Activated naive CD8-positive, alpha-beta T cell treated with anti-CD3 and anti-CD28 coated beads, Interleukin-2, amount 50 U/mL, for 24 hours (primary cell): ENCODE results near the gene URM1.
A peak's percentile ranks its signal among the peaks of the same experiment; 100 is the strongest.
"Not testable (repeated sequence)": the region's sequence is repeated elsewhere in the genome, so short reads cannot be mapped to it uniquely, and the experiment has no call there.

Experiments used
- ATAC-seq: fragments of 150-1000 bp; cut with Tn5 transposase; one replicate; pipeline ENCODE4 v1.10.0; 2021
- DNase-seq: peaks from one replicate; pipeline ENCODE4 v3.0.0; 2021
- H3K27ac Mint-ChIP-seq: one replicate; pipeline ENCODE4 v1.8.0; 2021; ENCODE audit warnings: mild to moderate bottlenecking, mixed read lengths
- H3K27me3 Mint-ChIP-seq: one replicate; pipeline ENCODE4 v1.8.0; 2021; ENCODE audit warnings: mixed read lengths
- H3K36me3 Mint-ChIP-seq: one replicate; pipeline ENCODE4 v1.8.0; 2021; ENCODE audit warnings: low read depth, mixed read lengths
- H3K4me1 Mint-ChIP-seq: one replicate; pipeline ENCODE4 v1.8.0; 2021; ENCODE audit warnings: mixed read lengths
- H3K4me3 Mint-ChIP-seq: one replicate; pipeline ENCODE4 v1.8.0; 2021; ENCODE audit warnings: mild to moderate bottlenecking, moderate library complexity, mixed read lengths
- H3K9me3 Mint-ChIP-seq: one replicate; pipeline ENCODE4 v1.8.0; 2021; ENCODE audit warnings: mixed read lengths

URM1 gene

DNA sequence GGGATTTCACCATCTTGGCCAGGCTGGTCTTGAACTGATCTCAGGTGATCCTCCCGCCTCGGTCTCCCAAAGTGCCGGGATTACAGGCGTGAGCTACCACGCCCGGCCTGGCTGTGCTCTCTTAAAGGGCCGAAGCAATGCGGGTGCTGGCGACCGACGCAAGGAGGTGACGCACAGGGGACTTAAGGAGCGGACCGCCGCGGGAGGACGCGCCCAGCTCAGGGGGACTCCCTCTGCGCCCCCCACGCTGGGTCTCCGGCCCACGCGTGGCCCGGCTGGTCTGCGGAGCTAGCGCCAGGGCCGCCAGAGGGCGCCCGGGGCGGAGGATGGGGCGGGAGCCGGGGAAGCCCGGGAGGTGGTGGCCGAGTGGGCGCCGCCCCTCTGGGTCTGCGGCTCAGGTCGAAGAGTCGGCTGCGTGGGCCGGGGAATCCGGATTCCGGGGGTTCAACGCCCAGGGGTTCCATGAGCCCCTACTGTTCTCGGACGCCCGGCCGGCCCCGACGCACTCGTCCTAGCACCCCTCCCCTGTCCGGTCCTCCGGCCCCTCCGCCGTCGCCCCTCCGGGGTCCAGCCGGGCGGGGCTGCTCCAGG lies 49.0 kb downstream of the URM1 start:
- no peak overlapping the region for H3K27ac Mint-ChIP-seq

DNA sequence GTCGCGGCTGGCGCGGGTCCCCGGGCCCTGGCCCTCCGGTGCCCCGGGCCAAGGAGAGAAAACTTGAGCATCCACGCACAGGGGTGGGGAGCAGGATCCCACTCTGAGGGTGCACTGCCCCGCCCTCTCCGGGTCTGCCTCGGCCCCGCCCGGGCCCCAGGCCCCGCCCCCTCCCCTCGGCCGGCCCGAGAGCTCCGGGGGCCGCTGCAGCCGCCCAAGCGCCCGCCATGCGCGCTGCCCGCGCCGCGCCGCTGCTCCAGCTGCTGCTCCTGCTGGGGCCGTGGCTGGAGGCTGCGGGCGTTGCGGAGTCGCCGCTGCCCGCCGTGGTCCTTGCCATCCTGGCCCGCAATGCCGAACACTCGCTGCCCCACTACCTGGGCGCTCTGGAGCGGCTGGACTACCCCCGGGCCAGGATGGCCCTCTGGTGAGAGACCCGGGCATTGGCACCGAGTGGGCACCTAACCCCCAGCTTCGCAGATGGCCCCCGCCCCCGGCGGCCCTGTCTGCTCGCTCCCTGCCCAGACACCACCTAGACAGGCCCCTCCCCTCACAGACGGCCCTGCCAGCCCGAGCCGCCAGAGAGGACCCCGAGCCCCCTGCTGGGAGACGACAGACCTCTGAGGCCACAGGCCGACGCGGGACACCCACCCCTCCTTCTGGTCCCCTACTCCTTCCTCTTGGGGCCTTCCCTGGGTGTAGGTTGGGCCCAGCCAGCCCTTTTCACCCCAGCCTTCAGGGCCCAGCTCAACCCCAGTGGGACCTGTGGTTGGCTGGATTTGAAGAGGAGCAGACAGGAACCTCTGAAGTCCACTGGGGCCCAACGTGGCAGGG lies 49.7 kb downstream of the URM1 start, which contains the start of gene CERCAM:
CERCAM (plus strand) TSS at position 207 of the 831 bp plus-strand sequence; CDS start at position 228, 21 bp downstream.
- no peak within 1 kb of the TSS for H3K27ac Mint-ChIP-seq

More for the DNA sequence above, 49.0 kb downstream of the URM1 start:
- Mint-ChIP-seq H3K36me3 (no peaks in the 10 kb centered on the region), H3K27me3 (peaks cover 29% of the 10 kb centered on the region), H3K4me3 (peak overlapping the region; percentile 72), H3K9me3 (no peaks in the 10 kb centered on the region), H3K4me1 (peaks cover 8% of the 10 kb centered on the region)
- peak; percentile 83 for DNase-seq
- ATAC-seq: peak; percentile 76

GRCh38 chr9:128421482-128421996 lies 50.4 kb downstream of the URM1 start:
- peak overlapping the region; percentile 49 for H3K4me3 Mint-ChIP-seq
- no peak for ATAC-seq

More for the DNA sequence above, 49.7 kb downstream of the URM1 start, which contains the start of gene CERCAM:
- ATAC-seq (peak; percentile 74), DNase-seq (peak; percentile 58)
- Mint-ChIP-seq H3K4me3 (peak within 1 kb of the TSS; percentile 72), H3K36me3 (no peaks in the 10 kb centered on the region), H3K27me3 (peaks cover 24% of the 10 kb centered on the region), H3K9me3 (no peaks in the 10 kb centered on the region), H3K4me1 (peaks cover 8% of the 10 kb centered on the region)

DNA sequence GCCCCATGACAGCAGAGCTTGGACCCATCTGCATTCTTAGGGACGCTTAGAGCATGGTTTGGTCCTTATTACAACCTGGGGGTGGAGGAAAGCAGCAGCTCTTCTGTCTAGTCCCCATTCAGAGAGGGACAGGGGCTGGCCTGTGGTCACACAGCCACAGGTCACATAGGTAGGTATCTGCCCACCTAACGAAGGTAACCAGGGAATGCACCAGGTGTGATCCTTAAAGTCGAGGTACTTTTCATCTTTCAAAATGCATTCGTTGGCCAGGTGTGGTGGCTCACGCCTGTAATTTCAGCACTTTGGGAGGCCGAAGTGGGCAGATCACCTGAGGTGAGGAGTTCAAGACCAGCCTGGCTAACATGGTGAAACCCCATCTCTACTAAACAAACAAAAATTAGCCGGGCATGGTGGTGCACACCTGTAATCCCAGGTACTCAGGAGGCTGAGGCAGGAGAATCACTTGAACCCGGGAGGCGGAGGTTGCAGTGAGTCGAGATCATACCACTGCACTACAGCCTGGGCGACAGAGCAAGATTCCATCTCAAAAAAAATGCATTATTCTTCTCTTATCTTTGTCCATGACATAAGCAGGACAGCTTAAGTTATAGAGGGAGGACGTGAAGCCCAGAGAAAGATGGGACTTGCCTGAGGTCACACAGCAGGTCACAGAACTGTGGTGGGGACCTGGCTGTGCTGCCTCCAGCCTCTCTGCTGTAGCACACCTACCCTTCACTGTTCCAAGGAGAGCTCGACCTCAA lies 51.0 kb downstream of the URM1 start:
- not testable (repeated sequence) for ATAC-seq, H3K36me3 Mint-ChIP-seq, H3K4me1 Mint-ChIP-seq, H3K4me3 Mint-ChIP-seq, DNase-seq, H3K9me3 Mint-ChIP-seq, H3K27ac Mint-ChIP-seq
- peaks cover 14% of the 10 kb centered on the region for H3K27me3 Mint-ChIP-seq

More at GRCh38 chr9:128421482-128421996, 50.4 kb downstream of the URM1 start:
- no peaks in the 10 kb centered on the region for H3K36me3 Mint-ChIP-seq
- H3K9me3 Mint-ChIP-seq: no peaks in the 10 kb centered on the region
- DNase-seq: peak; percentile 10
- no peak overlapping the region for H3K27ac Mint-ChIP-seq
- H3K27me3 Mint-ChIP-seq: peaks cover 17% of the 10 kb centered on the region
- peaks cover 8% of the 10 kb centered on the region for H3K4me1 Mint-ChIP-seq

- no peak for ATAC-seq
- no peak overlapping the region for H3K27ac Mint-ChIP-seq
- no peaks in the 10 kb centered on the region for H3K9me3 Mint-ChIP-seq
- H3K4me1 Mint-ChIP-seq: peaks cover 8% of the 10 kb centered on the region
- no peak overlapping the region for H3K4me3 Mint-ChIP-seq
- no peaks in the 10 kb centered on the region for H3K36me3 Mint-ChIP-seq
- DNase-seq: no peak
- peaks cover 14% of the 10 kb centered on the region for H3K27me3 Mint-ChIP-seq
Measured at GRCh38 chr9:128422783-128423150, 51.6 kb downstream of the URM1 start.

DNA sequence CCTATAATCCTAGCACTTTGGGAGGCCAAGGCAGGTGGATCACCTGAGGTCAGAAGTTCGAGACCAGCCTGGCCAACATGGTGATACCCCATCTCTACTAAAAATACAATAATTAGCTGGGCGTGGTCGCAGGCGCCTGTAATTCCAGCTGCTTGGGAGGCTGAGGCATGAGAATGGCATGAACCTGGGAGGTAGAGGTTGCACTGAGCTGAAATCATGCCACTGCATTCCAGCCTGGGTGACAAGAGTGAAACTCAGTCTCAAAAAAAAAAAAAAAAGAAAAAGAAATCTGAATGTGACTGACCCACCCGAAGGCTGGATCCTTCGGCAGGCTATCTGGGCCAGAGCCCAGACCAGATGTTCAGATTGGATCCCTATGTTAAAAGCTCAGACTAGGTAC lies 52.2 kb downstream of the URM1 start:
- not testable (repeated sequence) for H3K36me3 Mint-ChIP-seq, DNase-seq, H3K4me1 Mint-ChIP-seq, H3K27ac Mint-ChIP-seq, H3K9me3 Mint-ChIP-seq, ATAC-seq, H3K4me3 Mint-ChIP-seq
- H3K27me3 Mint-ChIP-seq: peaks cover 14% of the 10 kb centered on the region

- peaks cover 8% of the 10 kb centered on the region for H3K4me1 Mint-ChIP-seq
Measured at GRCh38 chr9:128424268-128424780, 53.1 kb downstream of the URM1 start.

GRCh38 chr9:128428644-128429512 lies 57.7 kb downstream of the URM1 start:
- H3K27ac Mint-ChIP-seq: no peak overlapping the region
- no peak overlapping the region for H3K4me3 Mint-ChIP-seq
- DNase-seq (no peak), ATAC-seq (no peak)
- no peaks in the 10 kb centered on the region for H3K36me3 Mint-ChIP-seq
- H3K9me3 Mint-ChIP-seq: no peaks in the 10 kb centered on the region
- H3K4me1 Mint-ChIP-seq: no peaks in the 10 kb centered on the region
- no peaks in the 10 kb centered on the region for H3K27me3 Mint-ChIP-seq

More at GRCh38 chr9:128424268-128424780, 53.1 kb downstream of the URM1 start:
- ATAC-seq: no peak
- Mint-ChIP-seq H3K36me3 (no peaks in the 10 kb centered on the region), H3K4me3 (no peak overlapping the region), H3K27me3 (peaks cover 7% of the 10 kb centered on the region), H3K9me3 (no peaks in the 10 kb centered on the region), H3K27ac (no peak overlapping the region)
- DNase-seq: no peak

DNA sequence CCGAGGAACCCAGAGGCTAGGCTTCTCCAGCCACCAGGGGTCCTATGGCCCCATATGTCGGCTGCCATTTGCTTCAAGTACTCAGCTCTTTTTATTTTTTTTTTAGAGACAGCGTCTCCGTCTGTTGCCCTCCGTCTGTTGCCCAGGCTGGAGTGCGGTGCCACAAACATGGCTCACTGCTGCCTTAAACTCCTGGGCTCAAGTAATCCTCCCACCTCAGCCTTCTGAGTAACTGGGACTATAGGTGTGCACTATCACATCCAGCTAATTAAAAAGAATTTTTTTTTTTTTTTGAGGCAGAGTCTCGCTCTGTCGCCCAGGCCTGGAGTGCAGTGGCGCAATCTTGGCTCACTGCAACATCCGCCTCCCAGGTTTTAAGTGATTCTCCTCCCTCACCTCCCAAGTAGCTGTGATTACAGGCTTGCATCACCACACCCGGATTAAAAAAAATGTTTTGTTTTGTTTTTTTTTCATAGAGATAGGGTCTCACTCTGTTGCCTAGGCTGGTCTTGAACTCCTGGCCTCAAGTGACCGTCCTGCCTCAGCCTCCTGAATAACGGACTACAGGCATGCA lies 58.4 kb downstream of the URM1 start:
- no peak overlapping the region for H3K4me3 Mint-ChIP-seq
- DNase-seq: no peak
- no peaks in the 10 kb centered on the region for H3K4me1 Mint-ChIP-seq
- H3K9me3 Mint-ChIP-seq: no peaks in the 10 kb centered on the region
- H3K27me3 Mint-ChIP-seq: no peaks in the 10 kb centered on the region
- ATAC-seq: no peak
- H3K36me3 Mint-ChIP-seq: no peaks in the 10 kb centered on the region
- no peak overlapping the region for H3K27ac Mint-ChIP-seq

- no peak for DNase-seq
- no peaks in the 10 kb centered on the region for H3K9me3 Mint-ChIP-seq
- no peak overlapping the region for H3K27ac Mint-ChIP-seq
- H3K27me3 Mint-ChIP-seq: no peaks in the 10 kb centered on the region
- no peaks in the 10 kb centered on the region for H3K4me1 Mint-ChIP-seq
- no peak overlapping the region for H3K4me3 Mint-ChIP-seq
- no peaks in the 10 kb centered on the region for H3K36me3 Mint-ChIP-seq
- ATAC-seq: no peak
Measured at GRCh38 chr9:128431207-128431606, 60.0 kb downstream of the URM1 start.

DNA sequence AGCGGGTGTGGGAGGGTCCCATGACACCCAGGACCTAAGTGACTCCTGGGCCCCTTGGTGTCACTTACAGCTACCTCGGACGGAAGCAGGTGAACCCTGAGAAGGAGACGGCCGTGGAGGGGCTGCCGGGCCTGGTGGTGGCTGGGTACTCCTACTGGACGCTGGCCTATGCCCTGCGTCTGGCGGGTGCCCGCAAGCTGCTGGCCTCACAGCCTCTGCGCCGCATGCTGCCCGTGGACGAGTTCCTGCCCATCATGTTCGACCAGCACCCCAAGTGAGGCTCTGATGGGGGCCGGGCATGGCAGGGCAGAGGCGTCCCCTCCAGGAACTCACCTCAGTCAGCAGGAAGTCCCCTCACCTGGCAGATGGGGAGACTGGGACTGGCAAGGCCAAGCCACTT lies 63.2 kb downstream of the URM1 start:
- Mint-ChIP-seq H3K27me3 (no peaks in the 10 kb centered on the region), H3K9me3 (no peaks in the 10 kb centered on the region), H3K27ac (no peak overlapping the region), H3K36me3 (no peaks in the 10 kb centered on the region), H3K4me1 (no peaks in the 10 kb centered on the region), H3K4me3 (no peak overlapping the region)
- DNase-seq: no peak
- no peak for ATAC-seq

DNA sequence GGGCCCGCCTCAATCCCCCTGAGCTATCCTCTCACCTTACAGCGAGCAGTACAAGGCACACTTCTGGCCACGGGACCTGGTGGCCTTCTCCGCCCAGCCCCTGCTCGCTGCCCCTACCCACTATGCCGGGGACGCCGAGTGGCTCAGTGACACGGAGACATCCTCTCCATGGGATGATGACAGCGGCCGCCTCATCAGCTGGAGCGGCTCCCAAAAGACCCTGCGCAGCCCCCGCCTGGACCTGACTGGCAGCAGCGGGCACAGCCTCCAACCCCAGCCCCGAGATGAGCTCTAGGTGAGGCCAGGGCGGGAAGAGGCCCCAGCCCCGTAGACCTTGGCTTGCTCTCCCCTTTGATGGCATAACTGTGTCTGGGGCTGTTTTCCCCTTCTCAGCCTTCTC lies 64.4 kb downstream of the URM1 start:
- Mint-ChIP-seq H3K9me3 (no peaks in the 10 kb centered on the region), H3K4me3 (no peak overlapping the region), H3K27ac (no peak overlapping the region), H3K36me3 (no peaks in the 10 kb centered on the region), H3K27me3 (no peaks in the 10 kb centered on the region), H3K4me1 (no peaks in the 10 kb centered on the region)
- no peak for DNase-seq
- no peak for ATAC-seq

DNA sequence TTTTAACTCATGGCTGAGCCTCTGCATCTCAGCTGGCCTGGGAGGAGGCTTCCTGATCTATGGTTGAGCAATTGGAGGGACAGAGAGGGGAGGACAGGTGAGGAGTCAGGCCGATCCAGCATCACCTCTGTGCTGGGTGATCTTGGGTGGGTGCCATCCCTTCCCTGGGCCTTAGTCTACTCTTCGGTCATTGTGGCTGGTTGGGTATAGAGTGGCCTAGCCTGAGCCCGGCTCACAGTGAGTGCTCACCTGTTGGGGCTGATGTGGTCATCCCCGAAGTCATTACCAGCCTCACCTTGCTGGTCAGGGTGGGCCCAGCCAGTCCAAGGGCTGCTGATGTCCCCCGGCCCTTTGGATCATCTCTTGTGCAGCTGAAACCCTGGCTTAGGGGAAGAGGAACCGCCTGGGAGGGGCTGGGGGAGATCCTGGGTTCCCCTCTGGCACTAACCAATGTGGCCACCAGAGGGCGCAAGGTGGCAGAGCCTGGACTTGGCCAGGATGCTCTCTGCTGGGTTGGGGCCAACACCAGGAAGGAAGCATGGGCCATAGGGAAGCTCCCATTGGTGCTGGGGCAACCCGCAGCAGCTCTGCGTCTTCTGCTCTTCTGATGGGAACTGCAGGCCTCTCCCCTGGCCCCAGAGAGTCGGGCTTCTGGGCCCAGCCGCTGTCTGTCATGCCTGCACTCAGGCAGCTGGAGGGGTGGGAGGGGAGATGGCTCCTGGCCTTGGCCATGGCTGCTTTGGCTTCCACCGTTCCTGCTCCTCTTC lies 67.4 kb downstream of the URM1 start:
- Mint-ChIP-seq H3K4me3 (no peak overlapping the region), H3K27ac (no peak overlapping the region), H3K4me1 (no peaks in the 10 kb centered on the region), H3K9me3 (no peaks in the 10 kb centered on the region), H3K27me3 (no peaks in the 10 kb centered on the region), H3K36me3 (no peaks in the 10 kb centered on the region)
- ATAC-seq: peak; percentile 88
- DNase-seq: peak; percentile 92
